B cell (primary cell): ENCODE data around the gene GOSR2. TPM values are rescaled to one million over a fixed set of nuclear protein-coding genes. Genes with fewer than 3 reads are reported as not detected.

ENCODE experiments used
- ATAC-seq: fragments of 200-7000 bp; cut with Tn5 transposase; one replicate; pipeline ENCODE4 v1.10.0; 2021; ENCODE audit warnings: low read depth, mild to moderate bottlenecking, moderate number of reproducible peaks, moderate library complexity
- CTCF ChIA-PET: fragments of 350-600 bp; sonication (Branson Sonifier 250); formaldehyde crosslinking; loops from one replicate; lab custom pipeline; 2021; ENCODE audit warnings: antibody characterized with exemption, inconsistent platforms; lab: Charles Lee
- POLR2A ChIA-PET: fragments of 350-600 bp; sonication (Branson Sonifier 250); formaldehyde crosslinking; loops from one replicate; lab custom pipeline; 2021; ENCODE audit warnings: antibody characterized with exemption; lab: Charles Lee
- DNase-seq: peaks from one replicate; pipeline ENCODE4 v3.0.0; 2013
- H2AFZ ChIP-seq: 2 replicates; pipeline ENCODE4 v1.6.1; 2012; ENCODE audit warnings: mild to moderate bottlenecking, low read depth, low read length; ENCODE audit not compliant: insufficient read depth, poor library complexity, severe bottlenecking
- H3K27ac ChIP-seq, 2 donors: 1 replicate in 1 of 2; 2 replicates in 1 of 2; pipeline ENCODE4 v1.5.1; 2012 to 2013; ENCODE audit warnings: low read length in 2 of 2, mild to moderate bottlenecking in 2 of 2, moderate library complexity in 1 of 2
- H3K27me3 ChIP-seq, 4 experiments: fragments of 200-600 bp in 1 of 4; sonication (generic) in 1 of 4; replicated peaks in 1 of 4; 1 replicate in 2 of 4; 2 replicates in 2 of 4; pipeline versions ENCODE4 v1.6.1 to v1.7.0; 2013 to 2016; ENCODE audit warnings: low read length in 3 of 4, mild to moderate bottlenecking in 2 of 4, mixed read lengths in 1 of 4, moderate library complexity in 1 of 4; ENCODE audit not compliant: insufficient read depth in 4 of 4, control insufficient read depth in 3 of 4; ENCODE audit errors: control extremely low read depth in 1 of 4
- H3K36me3 ChIP-seq, 2 experiments: replicated peaks in 1 of 2; 1 replicate in 1 of 2; 2 replicates in 1 of 2; pipeline versions ENCODE4 v1.6.1 to v1.7.1; 2013; ENCODE audit warnings: low read length in 1 of 2; ENCODE audit not compliant: insufficient read depth in 2 of 2, control insufficient read depth in 1 of 2; ENCODE audit errors: control extremely low read depth in 1 of 2, extremely low read depth in 1 of 2
- H3K4me1 ChIP-seq, 2 donors: fragments of 200-600 bp in 1 of 2; sonication (generic) in 1 of 2; 1 replicate in 1 of 2; 2 replicates in 1 of 2; pipeline versions ENCODE4 v1.5.1 to v1.6.1; 2013 to 2017; ENCODE audit warnings: low read length in 2 of 2; ENCODE audit not compliant: control insufficient read depth in 2 of 2, insufficient read depth in 2 of 2
- H3K4me2 ChIP-seq: replicated peaks from 2 replicates; pipeline ENCODE3; 2012; ENCODE audit warnings: mild to moderate bottlenecking, low read depth, low read length; ENCODE audit not compliant: poor library complexity, severe bottlenecking
- H3K4me3 ChIP-seq, 5 experiments: fragments of 200-600 bp in 1 of 5; sonication (generic) in 1 of 5; 1 replicate in 3 of 5; 2 replicates in 2 of 5; pipeline versions ENCODE4 v1.5.1 to v1.7.0; 2011 to 2016; ENCODE audit warnings: low read length in 4 of 5, mild to moderate bottlenecking in 4 of 5, low read depth in 2 of 5, control low read depth in 1 of 5, moderate library complexity in 1 of 5; ENCODE audit not compliant: insufficient read depth in 1 of 5; ENCODE audit errors: control extremely low read depth in 1 of 5, extremely low read depth in 1 of 5
- H3K79me2 ChIP-seq: fragments of 200-600 bp; sonication (generic); one replicate; pipeline ENCODE4 v1.6.0; 2016; ENCODE audit warnings: low read length; ENCODE audit not compliant: control insufficient read depth, insufficient read depth
- H3K9ac ChIP-seq: fragments of 200-600 bp; sonication (generic); 2 replicates; pipeline ENCODE4 v1.6.1; 2017; ENCODE audit warnings: mild to moderate bottlenecking, low read length, moderate library complexity
- H3K9me3 ChIP-seq, 3 donors: one replicate each; pipeline versions ENCODE4 v1.6.1 to v1.7.1; 2013; ENCODE audit warnings: low read length in 2 of 3; ENCODE audit not compliant: control insufficient read depth in 2 of 3, insufficient read depth in 1 of 3; ENCODE audit errors: control extremely low read depth in 1 of 3
- H4K20me1 ChIP-seq: 2 replicates; pipeline ENCODE4 v1.6.0; 2012; ENCODE audit warnings: mild to moderate bottlenecking, low read length; ENCODE audit not compliant: insufficient read depth, control insufficient read depth, poor library complexity, severe bottlenecking
- H3K27ac Mint-ChIP-seq: one replicate; pipeline ENCODE4 v1.8.0; 2021; ENCODE audit warnings: mixed read lengths
- H3K27me3 Mint-ChIP-seq: one replicate; pipeline ENCODE4 v1.8.0; 2021; ENCODE audit warnings: mixed read lengths
- H3K4me1 Mint-ChIP-seq: one replicate; pipeline ENCODE4 v1.8.0; 2021; ENCODE audit warnings: mixed read lengths
- H3K4me3 Mint-ChIP-seq: one replicate; pipeline ENCODE4 v1.8.0; 2021; ENCODE audit warnings: mixed read lengths
- H3K9me3 Mint-ChIP-seq: one replicate; pipeline ENCODE4 v1.8.0; 2022; ENCODE audit warnings: mixed read lengths; ENCODE audit not compliant: insufficient read depth
- EZH2 ChIP-seq: IDR thresholded peaks from 2 replicates; pipeline ENCODE4 v1.6.1; 2012; ENCODE audit warnings: borderline replicate concordance, low read depth, mild to moderate bottlenecking, moderate library complexity, low read length; ENCODE audit not compliant: insufficient read depth, poor library complexity, severe bottlenecking
- WGBS: methylation state at CpG from one replicate; pipeline ENCODE4 v1.1.5; 2013; ENCODE audit warnings: missing lambda C conversion rate; ENCODE audit not compliant: insufficient coverage; 5-methylcytosine and 5-hydroxymethylcytosine counted together
- intact Hi-C: fragments of 100-400 bp; cut with micrococcal nuclease; formaldehyde crosslinking; loops from one replicate; pipeline ENCODE4 v1.10.0; 2022
- polyA plus RNA-seq: library from polyadenylated mRNA; depleted of rRNA; stranded (reverse); fragments of >200 nt; gene quantifications from 2 replicates; pipeline ENCODE4 v1.2.3, GENCODE V29; 2012
- total RNA-seq, 2 donors: library from RNA; stranded (reverse); fragments of 120-200 nt in 1 of 2; gene quantifications; 1 replicate in 1 of 2; 2 replicates in 1 of 2; pipeline versions ENCODE4 v1.2.3 to v1.2.4, GENCODE V29; 2013 to 2022
- TF ChIP-seq, protein P1 (sequence below): fragments of 200-600 bp; IDR thresholded peaks from one replicate; pipeline ENCODE4 v1.8.0; 2022; ENCODE audit warnings: antibody characterized with exemption, mild to moderate bottlenecking

Gene GOSR2
- total and polyA plus RNA-seq, 2 donors (not counting 1 experiment from before 2014, with no cell fraction given) = 33.2 to 91.0 TPM

DNA sequence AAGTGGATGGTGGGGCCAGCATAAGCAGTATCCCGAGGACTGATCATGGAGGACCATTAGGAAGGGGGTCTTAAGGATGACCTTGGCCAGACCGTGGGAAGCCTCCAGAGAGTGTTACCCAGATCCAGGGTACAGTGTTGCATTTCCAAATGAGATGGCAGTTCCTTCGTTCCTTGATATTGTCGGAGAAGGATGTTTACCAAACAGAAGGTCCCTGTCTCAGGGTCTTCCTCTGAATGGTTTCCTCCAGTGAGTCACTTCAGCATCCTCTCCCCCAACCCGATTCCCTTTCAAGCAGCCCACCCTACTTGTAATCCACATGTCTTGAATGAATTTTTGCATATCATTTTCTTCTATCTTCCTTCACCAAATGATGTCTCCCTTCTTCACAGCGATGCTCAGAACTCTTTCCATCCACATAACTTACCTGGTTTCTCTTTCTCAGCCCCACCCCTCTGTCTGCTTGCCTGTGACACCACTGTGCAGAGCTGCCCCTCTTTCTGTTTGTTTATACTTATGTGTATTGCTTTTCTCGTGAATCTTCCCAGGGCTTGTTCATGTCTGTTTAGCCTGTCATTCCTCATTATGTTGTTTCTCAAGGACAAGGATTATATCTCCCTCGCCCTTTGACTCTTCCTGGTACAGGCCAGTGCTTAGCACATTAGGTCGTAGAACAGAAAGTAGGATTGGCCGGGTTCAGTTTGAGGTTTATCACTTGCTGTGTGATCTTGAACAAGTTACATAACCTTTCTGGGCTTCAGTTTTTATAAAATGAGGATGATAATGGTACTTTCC is 5.7 kb downstream of the GOSR2 start:
- H3K9me3 ChIP-seq = no peaks in the 10 kb centered on the region
- H2AFZ ChIP-seq = no peak overlapping the region
- no peak for DNase-seq
- Mint-ChIP-seq H3K27ac (no peak overlapping the region), H3K4me3 (no peak overlapping the region), H3K27me3 (no peaks in the 10 kb centered on the region), H3K9me3 (no peaks in the 10 kb centered on the region), H3K4me1 (peaks cover 46% of the 10 kb centered on the region)
- ChIA-PET CTCF (no interaction called here), POLR2A (no interaction called here)
- H3K4me2 ChIP-seq = no peak overlapping the region
- intact Hi-C loops = no loop called here
- peaks cover 0 to 46% of the 10 kb centered on the region in 2 experiments for H3K36me3 ChIP-seq
- H3K9ac ChIP-seq = no peak overlapping the region
- H4K20me1 ChIP-seq = peaks cover 56% of the 10 kb centered on the region
- peaks cover 87% of the 10 kb centered on the region for H3K79me2 ChIP-seq
- no peak overlapping the region for H3K27ac ChIP-seq
- peaks cover 14 to 15% of the 10 kb centered on the region in 2 donors for H3K4me1 ChIP-seq
- 98% methylated on average over 9 of the region's 10 CpGs for WGBS
- ATAC-seq = no peak
- H3K27me3 ChIP-seq = no peaks in the 10 kb centered on the region
- TF ChIP-seq EZH2 = no peak
- TF ChIP-seq, protein P1, sequence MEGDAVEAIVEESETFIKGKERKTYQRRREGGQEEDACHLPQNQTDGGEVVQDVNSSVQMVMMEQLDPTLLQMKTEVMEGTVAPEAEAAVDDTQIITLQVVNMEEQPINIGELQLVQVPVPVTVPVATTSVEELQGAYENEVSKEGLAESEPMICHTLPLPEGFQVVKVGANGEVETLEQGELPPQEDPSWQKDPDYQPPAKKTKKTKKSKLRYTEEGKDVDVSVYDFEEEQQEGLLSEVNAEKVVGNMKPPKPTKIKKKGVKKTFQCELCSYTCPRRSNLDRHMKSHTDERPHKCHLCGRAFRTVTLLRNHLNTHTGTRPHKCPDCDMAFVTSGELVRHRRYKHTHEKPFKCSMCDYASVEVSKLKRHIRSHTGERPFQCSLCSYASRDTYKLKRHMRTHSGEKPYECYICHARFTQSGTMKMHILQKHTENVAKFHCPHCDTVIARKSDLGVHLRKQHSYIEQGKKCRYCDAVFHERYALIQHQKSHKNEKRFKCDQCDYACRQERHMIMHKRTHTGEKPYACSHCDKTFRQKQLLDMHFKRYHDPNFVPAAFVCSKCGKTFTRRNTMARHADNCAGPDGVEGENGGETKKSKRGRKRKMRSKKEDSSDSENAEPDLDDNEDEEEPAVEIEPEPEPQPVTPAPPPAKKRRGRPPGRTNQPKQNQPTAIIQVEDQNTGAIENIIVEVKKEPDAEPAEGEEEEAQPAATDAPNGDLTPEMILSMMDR = no peak
- H3K4me3 ChIP-seq = no peak overlapping the region

DNA sequence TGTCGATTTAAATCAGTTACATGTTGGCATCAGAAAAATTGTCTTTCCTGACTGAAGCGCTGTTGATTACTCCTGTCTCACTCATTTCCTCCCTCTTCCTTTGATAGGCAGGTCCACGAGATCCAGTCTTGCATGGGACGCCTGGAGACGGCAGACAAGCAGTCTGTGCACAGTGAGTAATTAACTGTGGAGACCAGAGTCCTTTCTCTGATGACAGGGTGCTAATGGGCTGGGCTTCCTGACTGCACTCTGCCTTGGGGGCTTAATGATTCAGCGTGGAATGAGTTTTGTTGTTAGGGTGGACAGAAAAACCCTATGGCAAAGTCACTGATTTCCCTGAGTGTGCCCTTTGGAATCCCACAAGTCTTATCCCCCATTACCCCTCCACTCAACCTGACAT is 6.5 kb downstream of the GOSR2 start:
- H3K27ac Mint-ChIP-seq = no peak overlapping the region
- H3K9me3 Mint-ChIP-seq = no peaks in the 10 kb centered on the region
- no peaks in the 10 kb centered on the region for H3K27me3 Mint-ChIP-seq
- Histone ChIP-seq H4K20me1 (peaks cover 56% of the 10 kb centered on the region), H3K79me2 (peaks cover 79% of the 10 kb centered on the region), H3K27ac (no peak overlapping the region), H3K4me2 (no peak overlapping the region), H3K27me3 (no peaks in the 10 kb centered on the region), H3K9ac (no peak overlapping the region), H3K4me1 (peaks cover 6 to 8% of the 10 kb centered on the region in 2 donors), H3K36me3 (peaks cover 0 to 53% of the 10 kb centered on the region in 2 experiments), H2AFZ (no peak overlapping the region), H3K4me3 (no peak overlapping the region), H3K9me3 (no peaks in the 10 kb centered on the region)
- no peak overlapping the region for H3K4me3 Mint-ChIP-seq
- ChIA-PET CTCF (interaction anchor here (0.7 kb wide), 1 partner anchor 735 kb away, joined by 4 read pairs; no protein-coding TSS in a partner anchor), POLR2A (no interaction called here)
- DNase-seq (no peak), ATAC-seq (no peak)
- TF ChIP-seq EZH2 = no peak
- TF ChIP-seq, protein P1 = no peak
- 100% methylated on average over 4 of the region's 6 CpGs for WGBS
- intact Hi-C loops = no loop called here
- H3K4me1 Mint-ChIP-seq = peaks cover 39% of the 10 kb centered on the region
